Right lobe of liver (tissue), 4 donors: Measurements from ENCODE around the gene SRRM4.

ENCODE experiments used
- POLR2A ChIP-seq: fragments of 450-650 bp; IDR thresholded peaks from one replicate; pipeline ENCODE4 v1.6.1; 2017; ENCODE audit warnings: antibody characterized with exemption, mild to moderate bottlenecking
- TF ChIP-seq, protein P1 (sequence below), 4 donors: fragments of 200-600 bp in 3 of 4; fragments of 450-650 bp in 1 of 4; IDR thresholded peaks; one replicate each; pipeline versions ENCODE4 v1.5.1 to v1.8.0; 2016 to 2022; ENCODE audit warnings: antibody characterized with exemption in 4 of 4, mild to moderate bottlenecking in 2 of 4
- donor health status: DM: no; HTN: no; CAD: no.
- donor health status: DM: no; HTN: no; CAD: no.
- donor health status: DM: no; HTN: yes; CAD: no.

DNA sequence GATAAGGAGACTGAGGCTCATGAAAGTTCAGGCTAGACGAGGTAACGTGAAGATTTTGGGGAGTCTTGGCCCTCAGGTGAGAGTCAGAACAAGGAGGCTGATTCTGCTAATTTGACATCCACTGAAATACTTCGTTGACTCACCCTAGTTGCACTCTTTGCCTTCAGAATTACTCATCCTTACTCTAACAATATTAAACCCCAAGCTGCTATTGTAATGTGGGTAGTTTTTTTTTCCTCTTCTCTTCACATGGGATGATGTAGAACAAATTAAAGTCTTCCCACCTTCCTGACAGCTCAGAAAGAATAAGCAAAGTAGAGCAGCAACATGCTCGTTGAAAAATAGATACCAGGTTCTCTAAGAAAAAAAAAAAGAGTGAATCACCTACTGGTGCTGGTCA, 22.0 kb upstream of the SRRM4 start:
- TF ChIP-seq, protein P1, sequence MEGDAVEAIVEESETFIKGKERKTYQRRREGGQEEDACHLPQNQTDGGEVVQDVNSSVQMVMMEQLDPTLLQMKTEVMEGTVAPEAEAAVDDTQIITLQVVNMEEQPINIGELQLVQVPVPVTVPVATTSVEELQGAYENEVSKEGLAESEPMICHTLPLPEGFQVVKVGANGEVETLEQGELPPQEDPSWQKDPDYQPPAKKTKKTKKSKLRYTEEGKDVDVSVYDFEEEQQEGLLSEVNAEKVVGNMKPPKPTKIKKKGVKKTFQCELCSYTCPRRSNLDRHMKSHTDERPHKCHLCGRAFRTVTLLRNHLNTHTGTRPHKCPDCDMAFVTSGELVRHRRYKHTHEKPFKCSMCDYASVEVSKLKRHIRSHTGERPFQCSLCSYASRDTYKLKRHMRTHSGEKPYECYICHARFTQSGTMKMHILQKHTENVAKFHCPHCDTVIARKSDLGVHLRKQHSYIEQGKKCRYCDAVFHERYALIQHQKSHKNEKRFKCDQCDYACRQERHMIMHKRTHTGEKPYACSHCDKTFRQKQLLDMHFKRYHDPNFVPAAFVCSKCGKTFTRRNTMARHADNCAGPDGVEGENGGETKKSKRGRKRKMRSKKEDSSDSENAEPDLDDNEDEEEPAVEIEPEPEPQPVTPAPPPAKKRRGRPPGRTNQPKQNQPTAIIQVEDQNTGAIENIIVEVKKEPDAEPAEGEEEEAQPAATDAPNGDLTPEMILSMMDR (IDR thresholded peaks at IDR 0.05) = no peak
- TF ChIP-seq POLR2A = no peak
